Stimulated activated naive CD8-positive, alpha-beta T cell treated with anti-CD3 and anti-CD28 coated beads, Interleukin-15, amount 100 ng/mL, for 72 hours (primary cell): Measurements from ENCODE around the gene FARS2.

Experiments used
- ATAC-seq: fragments of 150-1000 bp; cut with Tn5 transposase; 2 replicates; pipeline ENCODE4 v1.10.0; 2021; ENCODE audit warnings: mild to moderate bottlenecking, moderate library complexity
- DNase-seq, 2 donors: peaks; one replicate each; pipeline ENCODE4 v3.0.0; 2021 to 2022
- H3K27ac Mint-ChIP-seq, 2 donors: one replicate each; pipeline ENCODE4 v1.8.0; 2022; ENCODE audit warnings: mild to moderate bottlenecking in 2 of 2, mixed read lengths in 2 of 2, moderate library complexity in 2 of 2
- H3K27me3 Mint-ChIP-seq: one replicate; pipeline ENCODE4 v1.8.0; 2022; ENCODE audit warnings: mixed read lengths
- H3K4me1 Mint-ChIP-seq: one replicate; pipeline ENCODE4 v1.8.0; 2022; ENCODE audit warnings: mild to moderate bottlenecking, mixed read lengths
- H3K4me3 Mint-ChIP-seq, 2 donors: one replicate each; pipeline ENCODE4 v1.8.0; 2022; ENCODE audit warnings: mild to moderate bottlenecking in 2 of 2, mixed read lengths in 2 of 2, moderate library complexity in 1 of 2
- H3K9me3 Mint-ChIP-seq, 2 donors: one replicate each; pipeline ENCODE4 v1.8.0; 2022; ENCODE audit warnings: mixed read lengths in 2 of 2

The FARS2 gene

DNA sequence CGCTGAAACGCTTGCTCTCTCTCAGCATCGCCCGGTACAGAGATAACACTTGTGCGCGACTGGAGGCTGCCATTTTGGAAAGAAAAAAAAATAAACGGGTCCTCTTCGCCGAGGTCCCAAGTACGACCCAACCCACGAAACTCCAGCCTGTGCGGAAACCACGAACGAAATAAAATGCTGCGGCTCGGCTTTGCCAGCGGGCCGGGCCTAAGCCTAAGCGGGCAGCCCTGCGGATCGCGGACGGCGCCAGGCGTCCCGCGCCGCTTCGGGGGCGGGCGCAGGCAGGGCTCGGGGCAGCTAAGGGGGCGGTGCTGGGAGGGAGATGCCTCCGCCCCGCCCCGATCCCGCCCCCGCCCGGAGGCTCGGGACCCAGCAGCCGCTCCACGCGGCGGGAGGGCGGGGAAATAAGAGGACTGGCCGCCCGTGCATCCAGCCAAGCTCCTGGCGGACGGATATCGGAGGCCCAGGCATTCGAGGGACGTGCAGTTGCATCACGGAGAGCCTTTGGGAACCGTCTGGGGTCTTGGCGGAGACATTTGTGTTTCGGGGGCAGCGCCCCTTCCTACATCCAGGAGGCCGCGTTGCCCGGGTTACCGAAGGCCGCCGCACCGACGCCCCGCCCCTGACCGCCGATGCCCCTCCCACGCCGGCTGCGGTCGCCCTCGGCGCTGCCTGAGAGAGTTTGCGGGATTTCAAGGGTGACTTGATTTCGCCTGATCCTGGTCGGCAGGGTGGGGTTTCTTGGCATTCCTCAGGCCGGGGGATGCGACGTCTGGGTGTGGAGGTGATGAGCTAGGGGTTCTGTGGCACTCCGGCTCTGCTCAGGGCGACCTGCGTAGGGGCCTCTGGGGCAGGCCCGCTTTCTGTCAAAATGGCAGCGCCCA, at the start of gene FARS2, which contains the start of gene LYRM4:
Gene FARS2, plus strand, starts transcription at position 853 of the 884 bp plus-strand sequence.
Gene LYRM4, minus strand, starts transcription at position 290 of the 884 bp plus-strand sequence. Its CDS starts 217 bp downstream, at position 73.
- Mint-ChIP-seq H3K4me3 (peak within 1 kb of the TSS; percentile 90 to 94), H3K4me1 (peaks cover 49% of the 10 kb centered on the region), H3K9me3 (no peaks in the 10 kb centered on the region), H3K27me3 (no peaks in the 10 kb centered on the region), H3K27ac (peak within 1 kb of the TSS; percentile 99 to 100)
- DNase-seq = peak; percentile 92 to 96
- ATAC-seq = peak; percentile 86

DNA sequence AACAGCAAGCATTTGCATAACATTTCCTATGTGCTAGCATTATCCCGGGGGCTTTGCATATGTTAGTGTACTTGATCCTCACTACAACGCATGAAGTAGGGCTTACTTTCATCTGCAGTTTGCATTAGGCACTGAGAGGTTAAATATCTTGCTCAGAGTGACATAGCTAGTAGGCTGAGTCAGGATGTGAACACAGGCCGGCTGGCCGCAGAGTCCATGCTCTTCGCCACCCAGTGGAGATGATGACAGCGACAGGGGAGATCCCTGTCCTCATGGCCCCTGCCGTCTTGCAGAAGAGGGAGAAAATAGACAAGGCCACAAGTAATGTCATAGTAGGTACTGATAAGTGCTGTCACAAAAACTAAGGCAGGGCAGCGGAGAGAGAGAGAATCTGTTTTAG, 47.5 kb upstream of the FARS2 start:
- ATAC-seq (no peak), DNase-seq (no peak)
- H3K9me3 Mint-ChIP-seq = no peaks in the 10 kb centered on the region
- H3K4me1 Mint-ChIP-seq = no peaks in the 10 kb centered on the region
- H3K27me3 Mint-ChIP-seq = no peaks in the 10 kb centered on the region
- H3K27ac Mint-ChIP-seq = no peak overlapping the region
- no peak overlapping the region for H3K4me3 Mint-ChIP-seq

DNA sequence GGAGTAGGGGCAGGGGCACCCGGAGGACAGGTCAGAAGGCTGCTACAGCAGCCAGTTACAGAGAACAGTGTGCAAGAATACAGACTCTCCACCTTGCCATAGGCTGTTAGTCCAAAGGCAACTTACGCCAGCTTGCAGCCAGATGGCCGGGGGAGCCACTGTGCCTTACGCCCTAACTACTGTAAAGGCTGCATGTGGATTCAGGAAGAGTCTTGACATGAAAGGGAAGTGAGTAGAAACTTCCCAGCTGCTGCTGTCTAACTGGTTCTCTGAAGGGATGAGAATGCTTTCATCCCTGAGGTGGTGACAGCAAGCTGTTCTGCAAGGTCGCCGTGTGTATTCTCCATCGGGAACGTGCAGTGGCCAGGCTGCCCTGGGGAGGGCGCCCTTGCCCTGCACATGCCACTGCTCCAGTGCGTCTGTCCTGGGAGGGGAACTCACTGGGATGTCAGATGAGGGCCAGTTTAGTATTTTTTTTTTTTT, 46.7 kb upstream of the FARS2 start:
- H3K27ac Mint-ChIP-seq = peak overlapping the region in 1 of 2 donors; percentile 65
- no peaks in the 10 kb centered on the region for H3K27me3 Mint-ChIP-seq
- no peaks in the 10 kb centered on the region for H3K4me1 Mint-ChIP-seq
- ATAC-seq (peak; percentile 65), DNase-seq (peak; percentile 15 to 27)
- H3K4me3 Mint-ChIP-seq = no peak overlapping the region
- no peaks in the 10 kb centered on the region for H3K9me3 Mint-ChIP-seq

DNA sequence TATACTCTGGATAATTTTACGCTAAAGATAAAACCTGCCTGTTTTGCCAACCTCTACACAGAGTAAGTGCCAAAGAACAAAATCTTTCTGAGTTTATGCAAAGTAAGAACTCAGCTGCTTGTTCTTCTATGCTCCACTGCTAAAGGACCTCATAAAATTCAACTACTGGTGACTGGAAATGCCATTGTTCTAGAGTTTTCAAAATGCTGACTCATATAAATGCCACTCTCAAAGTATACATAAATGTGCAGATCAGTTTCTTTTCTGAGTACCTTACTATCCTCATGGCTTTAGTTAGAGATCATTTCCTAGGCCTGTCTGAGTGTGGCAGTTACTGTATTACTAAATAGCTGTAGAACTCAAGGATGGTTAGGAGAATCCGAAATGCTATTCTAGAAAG, 46.2 kb upstream of the FARS2 start:
- no peaks in the 10 kb centered on the region for H3K4me1 Mint-ChIP-seq
- no peak for DNase-seq
- no peaks in the 10 kb centered on the region for H3K9me3 Mint-ChIP-seq
- no peak for ATAC-seq
- no peaks in the 10 kb centered on the region for H3K27me3 Mint-ChIP-seq
- no peak overlapping the region for H3K27ac Mint-ChIP-seq
- no peak overlapping the region for H3K4me3 Mint-ChIP-seq

DNA sequence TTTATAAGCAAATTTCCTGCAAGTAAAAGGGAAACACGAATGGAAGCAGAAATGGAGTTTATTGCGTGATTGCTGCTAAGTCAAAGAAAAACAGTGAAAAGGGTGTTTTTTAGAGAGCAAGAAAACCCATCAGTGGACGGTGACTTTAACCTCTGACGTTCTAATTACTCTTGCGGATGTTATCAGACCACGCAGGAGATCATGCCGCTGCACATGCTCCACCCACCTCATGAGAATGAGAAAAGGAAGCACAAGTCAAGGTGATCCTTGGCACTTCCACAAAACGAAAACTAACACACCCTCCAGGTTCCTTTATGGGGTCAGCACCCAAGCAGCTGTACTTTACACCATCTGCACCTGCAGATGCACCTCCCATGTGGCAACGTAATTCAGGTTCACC, 45.5 kb upstream of the FARS2 start:
- ATAC-seq (no peak), DNase-seq (no peak)
- no peaks in the 10 kb centered on the region for H3K27me3 Mint-ChIP-seq
- H3K4me3 Mint-ChIP-seq = no peak overlapping the region
- H3K9me3 Mint-ChIP-seq = no peaks in the 10 kb centered on the region
- H3K4me1 Mint-ChIP-seq = no peaks in the 10 kb centered on the region
- no peak overlapping the region for H3K27ac Mint-ChIP-seq

DNA sequence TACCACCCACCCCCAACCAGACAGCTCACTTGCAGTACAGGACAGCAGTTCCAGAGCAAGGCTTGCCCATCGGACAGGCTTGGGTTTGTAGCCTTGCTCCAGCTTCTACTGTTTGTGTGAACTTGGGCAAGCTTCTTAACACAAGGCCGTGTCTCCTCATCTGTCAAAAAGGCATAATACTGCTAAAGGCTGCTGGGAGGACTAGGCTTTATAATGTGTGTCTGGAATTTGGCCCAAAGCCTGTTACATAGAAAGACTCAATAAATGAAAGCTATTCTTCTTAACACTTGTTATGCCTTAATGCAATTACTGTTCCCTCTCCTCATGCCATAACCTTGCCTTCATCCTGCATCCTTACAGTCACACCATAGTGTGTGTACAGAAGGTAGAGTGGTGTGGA, 44.0 kb upstream of the FARS2 start:
- H3K4me1 Mint-ChIP-seq = no peaks in the 10 kb centered on the region
- no peak overlapping the region for H3K27ac Mint-ChIP-seq
- no peaks in the 10 kb centered on the region for H3K27me3 Mint-ChIP-seq
- no peak for ATAC-seq
- DNase-seq = no peak
- H3K9me3 Mint-ChIP-seq = no peaks in the 10 kb centered on the region
- no peak overlapping the region for H3K4me3 Mint-ChIP-seq

DNA sequence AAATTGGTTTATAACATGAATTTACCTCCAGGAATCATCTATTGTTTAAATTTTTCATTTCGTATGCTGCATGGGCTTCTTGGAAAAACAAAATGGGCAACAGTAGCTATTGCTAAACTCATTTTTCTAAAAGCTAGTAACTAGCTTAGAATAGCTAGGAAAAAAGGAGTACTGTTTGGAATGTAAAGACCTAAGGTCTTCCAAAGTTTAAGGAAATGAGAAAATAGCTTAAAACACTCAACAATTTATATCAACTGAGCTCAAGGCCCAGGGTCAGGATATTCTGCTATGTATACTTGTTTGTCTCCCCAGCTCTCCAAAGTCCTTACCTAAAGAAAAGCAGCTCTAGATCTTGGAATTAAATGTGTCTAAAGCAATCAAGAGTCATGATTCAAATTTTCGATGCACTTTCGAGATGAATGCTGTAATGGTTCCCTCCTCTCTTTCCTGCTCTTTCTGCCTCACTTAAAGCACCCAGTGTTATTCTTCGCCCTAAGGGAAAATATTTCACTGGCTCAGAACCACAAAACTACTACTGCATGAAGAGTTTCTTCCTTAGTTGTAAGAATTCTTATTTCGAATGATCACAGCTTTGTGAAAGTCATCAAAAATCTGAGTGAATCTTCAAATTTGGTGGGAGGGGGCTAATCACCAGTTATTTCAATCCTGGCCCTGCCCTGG, 42.2 kb upstream of the FARS2 start:
- no peak overlapping the region for H3K4me3 Mint-ChIP-seq
- H3K4me1 Mint-ChIP-seq = no peaks in the 10 kb centered on the region
- no peaks in the 10 kb centered on the region for H3K27me3 Mint-ChIP-seq
- no peak for ATAC-seq
- H3K9me3 Mint-ChIP-seq = no peaks in the 10 kb centered on the region
- no peak for DNase-seq
- H3K27ac Mint-ChIP-seq = no peak overlapping the region

DNA sequence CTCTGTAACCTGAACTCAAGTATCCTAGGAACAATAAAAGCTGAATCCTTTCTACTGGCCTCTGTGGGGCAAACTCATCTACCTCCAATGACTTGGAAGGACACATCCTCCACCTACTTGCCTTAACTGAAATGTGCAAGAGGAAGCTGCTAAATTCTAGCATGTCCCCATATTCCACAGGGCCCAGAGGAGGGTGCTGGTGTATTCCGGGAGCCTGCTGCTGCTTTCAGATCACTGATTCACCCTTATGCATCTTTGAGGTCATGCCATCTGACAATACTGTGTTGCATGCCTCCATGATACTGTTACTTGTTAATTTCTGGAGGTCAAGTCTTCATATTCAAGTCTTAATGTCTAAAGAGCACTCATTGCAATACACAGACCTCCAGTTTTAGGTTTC, 40.9 kb upstream of the FARS2 start:
- Mint-ChIP-seq H3K4me1 (no peaks in the 10 kb centered on the region), H3K4me3 (no peak overlapping the region), H3K9me3 (no peaks in the 10 kb centered on the region), H3K27ac (no peak overlapping the region), H3K27me3 (no peaks in the 10 kb centered on the region)
- DNase-seq (no peak), ATAC-seq (no peak)

DNA sequence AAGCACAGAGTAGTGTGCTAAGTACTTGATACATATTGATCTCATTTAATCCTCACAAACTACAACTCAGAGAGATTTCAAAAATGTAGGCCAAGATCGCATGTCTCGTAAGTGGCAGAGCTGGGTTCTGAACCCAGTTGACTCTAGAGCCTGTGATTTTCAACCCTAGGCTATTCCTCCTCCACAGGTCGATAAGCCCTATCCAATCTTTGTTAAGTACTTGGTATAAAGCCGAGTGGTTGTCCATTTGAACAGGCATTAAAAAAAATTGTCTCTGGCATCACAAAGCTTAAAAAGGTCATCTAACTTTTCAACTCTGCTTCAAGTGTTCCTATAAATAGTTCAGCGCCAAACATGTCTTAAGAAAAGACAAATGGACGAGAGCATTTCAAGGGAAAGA, 38.0 kb upstream of the FARS2 start:
- no peak for ATAC-seq
- Mint-ChIP-seq H3K4me3 (no peak overlapping the region), H3K9me3 (no peaks in the 10 kb centered on the region), H3K4me1 (no peaks in the 10 kb centered on the region), H3K27me3 (no peaks in the 10 kb centered on the region), H3K27ac (no peak overlapping the region)
- DNase-seq = no peak

DNA sequence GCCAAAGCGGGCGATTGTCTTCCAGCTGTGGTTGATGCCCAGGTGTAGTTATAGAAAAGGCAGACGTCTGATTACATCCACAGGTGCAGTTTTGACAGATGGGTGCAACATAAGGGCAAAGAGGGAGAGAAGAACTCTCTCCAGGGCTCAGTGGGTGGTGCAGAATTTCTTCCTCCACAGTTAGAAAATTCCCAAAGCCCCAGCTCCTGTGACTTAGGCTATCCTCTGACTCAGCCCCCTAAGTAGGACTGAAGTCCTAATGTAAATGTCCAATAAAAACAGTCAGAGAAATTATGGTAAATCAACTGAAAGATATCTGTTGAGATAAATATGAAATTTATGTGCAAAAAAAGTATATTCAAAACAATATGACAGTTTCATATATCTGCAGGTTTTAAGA, 32.0 kb upstream of the FARS2 start:
- H3K4me3 Mint-ChIP-seq = no peak overlapping the region
- DNase-seq (no peak), ATAC-seq (no peak)
- H3K27ac Mint-ChIP-seq = no peak overlapping the region
- no peaks in the 10 kb centered on the region for H3K9me3 Mint-ChIP-seq
- no peaks in the 10 kb centered on the region for H3K27me3 Mint-ChIP-seq
- H3K4me1 Mint-ChIP-seq = no peaks in the 10 kb centered on the region

DNA sequence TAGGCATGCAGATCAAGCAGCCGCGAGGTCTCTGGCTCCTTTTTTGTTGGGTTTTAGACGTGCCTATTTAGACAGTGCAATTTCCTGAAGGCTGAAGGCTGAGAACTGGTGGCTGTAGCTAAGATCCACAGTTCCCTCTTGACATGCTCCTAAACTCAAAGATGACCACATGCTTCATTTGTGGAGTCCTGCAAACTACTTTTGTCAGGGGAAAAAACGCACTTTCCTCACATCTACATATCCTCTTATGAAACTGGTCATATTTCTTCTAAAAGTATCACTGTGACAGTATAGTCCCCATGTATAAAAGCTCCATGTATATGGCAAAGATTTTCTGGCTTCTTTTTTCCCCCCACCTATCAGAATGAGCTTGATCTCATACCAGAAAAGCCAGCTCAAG, 31.2 kb upstream of the FARS2 start:
- Mint-ChIP-seq H3K27ac (no peak overlapping the region), H3K4me3 (no peak overlapping the region), H3K27me3 (no peaks in the 10 kb centered on the region), H3K9me3 (no peaks in the 10 kb centered on the region), H3K4me1 (no peaks in the 10 kb centered on the region)
- DNase-seq (no peak), ATAC-seq (no peak)

DNA sequence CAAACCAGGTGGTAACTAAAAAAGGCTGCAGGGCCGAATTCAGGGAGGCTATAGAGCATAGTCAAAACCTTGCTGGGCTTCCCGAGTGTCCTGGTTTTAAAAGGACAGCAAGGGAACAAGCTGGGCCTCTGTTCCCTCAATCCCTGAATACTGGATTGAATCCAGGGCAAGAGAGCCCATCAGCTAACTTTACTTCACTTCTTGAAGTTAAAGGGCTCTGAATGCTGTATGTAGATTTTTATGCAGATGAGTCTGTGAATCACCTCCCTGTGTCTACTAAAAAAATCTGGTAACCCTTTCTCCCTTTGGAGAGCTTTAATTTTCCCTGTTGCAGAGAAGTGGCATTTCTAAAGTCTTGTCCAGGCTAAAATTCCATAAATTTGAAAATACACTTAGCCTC, 30.0 kb upstream of the FARS2 start:
- DNase-seq = no peak
- Mint-ChIP-seq H3K9me3 (no peaks in the 10 kb centered on the region), H3K4me3 (no peak overlapping the region), H3K27me3 (no peaks in the 10 kb centered on the region), H3K27ac (no peak overlapping the region), H3K4me1 (no peaks in the 10 kb centered on the region)
- no peak for ATAC-seq

DNA sequence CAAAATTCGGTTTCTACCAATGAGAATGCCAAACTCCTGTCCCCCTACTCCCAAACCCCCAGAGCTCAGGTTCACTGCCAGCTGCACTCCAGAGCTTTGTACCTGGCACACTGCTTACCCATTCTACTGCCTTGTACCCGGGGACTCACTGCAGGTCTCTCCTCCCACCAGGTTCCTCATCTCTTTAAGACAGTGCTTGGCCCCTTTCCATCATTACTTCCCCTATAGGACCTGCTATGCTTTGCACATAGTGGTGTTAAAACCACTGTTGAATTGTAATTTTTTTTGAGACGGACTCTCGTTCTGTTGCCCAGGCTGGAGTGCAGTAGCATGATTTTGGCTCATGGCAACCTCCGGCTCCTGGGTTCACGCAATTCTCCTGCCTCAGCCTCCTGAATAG, 26.4 kb upstream of the FARS2 start:
- Mint-ChIP-seq H3K27me3 (no peaks in the 10 kb centered on the region), H3K4me1 (no peaks in the 10 kb centered on the region), H3K27ac (no peak overlapping the region), H3K9me3 (no peaks in the 10 kb centered on the region), H3K4me3 (no peak overlapping the region)
- DNase-seq (no peak), ATAC-seq (no peak)

DNA sequence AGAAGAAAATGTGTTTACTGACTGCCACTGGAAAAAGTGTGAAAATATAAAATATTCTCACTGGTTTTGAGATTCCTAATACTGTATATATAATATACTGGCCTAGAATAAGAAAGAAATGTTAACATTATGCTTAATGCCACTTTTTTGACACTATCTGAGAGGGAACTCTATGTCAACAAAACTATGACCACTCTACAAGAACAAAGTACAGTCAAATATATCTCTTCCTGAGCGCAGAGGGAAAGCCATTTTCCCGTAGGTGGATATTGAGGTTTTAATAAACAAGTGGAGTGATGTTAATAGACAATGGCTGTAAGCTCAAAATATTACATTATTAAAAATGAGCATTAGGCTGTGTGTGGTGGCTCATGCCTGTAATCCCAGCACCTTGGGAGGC, 25.5 kb upstream of the FARS2 start:
- ATAC-seq (no peak), DNase-seq (no peak)
- Mint-ChIP-seq H3K4me1 (no peaks in the 10 kb centered on the region), H3K27ac (peak overlapping the region in 1 of 2 donors; percentile 22), H3K9me3 (no peaks in the 10 kb centered on the region), H3K4me3 (no peak overlapping the region), H3K27me3 (no peaks in the 10 kb centered on the region)

DNA sequence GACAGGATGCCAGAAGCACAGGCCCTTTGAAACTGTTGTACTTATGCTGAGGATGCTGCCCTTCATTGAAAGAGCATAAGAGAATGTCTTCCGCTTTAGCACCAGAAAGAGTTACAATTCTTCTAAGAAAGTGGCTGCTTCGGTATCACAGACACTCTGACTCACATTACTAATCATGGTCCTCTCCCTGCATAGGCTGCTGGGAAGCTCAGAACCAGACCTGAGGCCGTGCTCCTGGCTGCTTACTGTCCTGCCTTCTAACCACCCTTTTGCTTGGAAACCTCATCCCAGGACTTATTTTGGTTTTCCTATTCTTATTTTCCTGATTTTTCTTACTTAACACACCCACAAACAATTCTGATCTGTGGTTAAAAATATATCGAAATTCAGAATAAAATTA, 23.5 kb upstream of the FARS2 start:
- H3K27me3 Mint-ChIP-seq = no peaks in the 10 kb centered on the region
- H3K4me3 Mint-ChIP-seq = no peak overlapping the region
- DNase-seq (no peak), ATAC-seq (no peak)
- H3K4me1 Mint-ChIP-seq = no peaks in the 10 kb centered on the region
- H3K27ac Mint-ChIP-seq = peak overlapping the region in 1 of 2 donors; percentile 13
- no peaks in the 10 kb centered on the region for H3K9me3 Mint-ChIP-seq

DNA sequence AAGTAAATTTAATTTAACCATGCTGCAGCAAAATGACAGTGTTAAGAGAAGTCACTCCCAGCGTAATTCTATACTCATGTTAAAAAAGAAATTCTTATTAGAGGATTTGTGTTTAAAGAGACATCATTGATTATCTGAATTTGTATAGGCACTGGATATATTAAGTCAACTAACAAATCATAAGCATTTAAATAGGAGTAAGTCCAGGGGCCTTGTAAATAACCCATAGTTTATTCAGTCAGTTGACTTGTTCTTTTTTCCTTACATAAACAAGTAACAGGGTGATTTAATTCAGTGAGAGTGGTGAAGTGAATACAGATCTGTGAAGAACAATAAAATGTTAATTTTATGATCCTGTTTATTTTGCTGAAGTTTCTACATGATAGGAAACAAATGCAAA, 23.0 kb upstream of the FARS2 start:
- H3K27ac Mint-ChIP-seq = no peak overlapping the region
- no peak for ATAC-seq
- no peaks in the 10 kb centered on the region for H3K4me1 Mint-ChIP-seq
- no peak for DNase-seq
- no peaks in the 10 kb centered on the region for H3K27me3 Mint-ChIP-seq
- no peaks in the 10 kb centered on the region for H3K9me3 Mint-ChIP-seq
- no peak overlapping the region for H3K4me3 Mint-ChIP-seq
